GM19043 (cell line): Measurements from ENCODE around the gene KRT9.

ENCODE experiments used
- ATAC-seq: cut with Tn5 transposase; IDR thresholded peaks from one replicate; pipeline ENCODE4 v1.9.1; 2021; ENCODE audit warnings: low read depth; ENCODE audit not compliant: unreplicated experiment

KRT9 gene

DNA sequence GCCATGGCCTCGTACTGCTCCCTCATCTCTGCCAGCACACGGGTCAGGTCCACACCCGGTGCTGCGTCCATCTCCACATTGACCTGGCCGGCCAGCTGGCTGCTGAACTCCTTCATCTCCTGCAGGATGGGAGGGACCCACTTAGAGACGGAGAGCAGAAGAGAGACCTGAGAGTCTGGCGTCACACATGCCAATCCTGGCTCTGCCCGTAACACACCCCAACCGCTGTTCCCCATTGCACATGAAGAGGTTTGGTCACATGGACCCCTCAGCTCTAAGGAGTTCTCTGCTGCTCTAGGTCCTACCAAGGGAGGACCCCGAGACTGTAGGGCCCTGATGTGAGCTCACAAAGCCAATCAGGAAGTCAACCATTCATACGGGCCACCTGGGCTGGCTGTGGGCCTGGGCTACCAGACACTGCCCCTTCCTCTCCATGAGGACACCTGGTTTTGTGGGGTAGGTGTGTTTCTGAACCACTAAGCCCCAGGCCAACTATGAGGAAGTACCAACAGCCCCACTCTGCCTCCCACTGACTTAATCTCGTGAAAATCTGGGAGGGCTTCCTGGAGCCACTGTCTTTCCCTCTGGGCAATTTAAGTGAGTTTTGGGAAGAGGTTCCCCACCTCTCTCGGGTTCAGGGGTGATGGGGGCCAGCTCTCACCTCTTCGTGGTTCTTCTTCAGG, 55.6 kb downstream of the KRT9 start:
- ATAC-seq: no peak
